Panc1 (cell line): Measurements from ENCODE around the gene UNC5CL. TPM values are rescaled to one million over a fixed set of nuclear protein-coding genes. Genes with fewer than 3 reads are reported as not detected.

Experiments used
- ATAC-seq: fragments of 200-7000 bp; cut with Tn5 transposase; 2 replicates; pipeline ENCODE4 v1.9.1; 2020; ENCODE audit warnings: mild to moderate bottlenecking, moderate library complexity
- BruUV-seq: library from RNA; stranded (reverse); fragments of 400-500 nt; replicated peaks from 2 replicates; lab custom pipeline; 2021; lab: Mats Ljungman, UMichigan
- CTCF ChIA-PET: fragments of 300-600 bp; sonication (Branson Sonifier 250); formaldehyde crosslinking; loops from one replicate; lab custom pipeline; 2022; ENCODE audit warnings: antibody characterized with exemption; lab: Charles Lee
- POLR2A ChIA-PET: fragments of 300-600 bp; sonication (Branson Sonifier 250); formaldehyde crosslinking; loops from one replicate; lab custom pipeline; 2022; ENCODE audit warnings: antibody characterized with exemption; lab: Charles Lee
- DNase-seq: peaks from one replicate; pipeline ENCODE4 v3.0.0-alpha.2; 2010; ENCODE audit warnings: low read depth, low spot score
- H3K27ac ChIP-seq: 2 replicates; pipeline ENCODE4 v1.5.1; 2011; ENCODE audit warnings: mild to moderate bottlenecking, low read length, inconsistent platforms
- H3K27me3 ChIP-seq: fragments of 200-500 bp; sonication (Bioruptor generic); 2 replicates; pipeline ENCODE4 v1.6.0; 2014; ENCODE audit warnings: low read length, inconsistent platforms; ENCODE audit not compliant: control insufficient read depth, insufficient read depth
- H3K36me3 ChIP-seq: fragments of 200-500 bp; sonication (Bioruptor generic); 2 replicates; pipeline ENCODE4 v1.5.1; 2014; ENCODE audit warnings: inconsistent platforms, mild to moderate bottlenecking, low read length, moderate library complexity; ENCODE audit not compliant: control insufficient read depth, insufficient read depth
- H3K4me1 ChIP-seq: 2 replicates; pipeline ENCODE4 v1.5.1; 2011; ENCODE audit warnings: inconsistent platforms, mild to moderate bottlenecking, low read length, moderate library complexity; ENCODE audit not compliant: control insufficient read depth, insufficient read depth
- H3K4me3 ChIP-seq, 2 experiments: 2 replicates each; pipeline ENCODE4 v1.5.1; 2011 to 2012; ENCODE audit warnings: low read depth in 2 of 2, low read length in 2 of 2, mild to moderate bottlenecking in 2 of 2, inconsistent platforms in 1 of 2, moderate library complexity in 1 of 2
- H3K9me3 ChIP-seq: fragments of 200-500 bp; sonication (Bioruptor generic); 2 replicates; pipeline ENCODE4 v1.5.1; 2014; ENCODE audit warnings: low read depth, mild to moderate bottlenecking, inconsistent platforms, low read length, moderate library complexity; ENCODE audit not compliant: control insufficient read depth, insufficient read depth
- POLR2AphosphoS5 ChIP-seq: IDR thresholded peaks from 2 replicates; pipeline ENCODE4 v1.6.1; 2012; ENCODE audit warnings: mild to moderate bottlenecking, low read depth, low read length, moderate library complexity
- SIN3A ChIP-seq: IDR thresholded peaks from 2 replicates; pipeline ENCODE4 v1.6.1; 2012; ENCODE audit warnings: low read depth, mild to moderate bottlenecking, low read length, moderate library complexity, borderline replicate concordance; ENCODE audit not compliant: insufficient read depth
- TCF7L2 ChIP-seq: IDR thresholded peaks from 2 replicates; pipeline ENCODE4 v1.6.1; 2011; ENCODE audit warnings: mild to moderate bottlenecking, low read depth, low read length, inconsistent platforms
- in situ Hi-C: cut with HindIII; loops from 2 replicates; pipeline ENCODE4 v1.10.0; 2016; ENCODE audit warnings: low sequenced_read_pairs, low pct_unique_long_range_greater_than_20kb
- intact Hi-C: fragments of 100-400 bp; cut with micrococcal nuclease; formaldehyde crosslinking; loops from one replicate; pipeline ENCODE4 v1.10.0; 2022; ENCODE audit not compliant: unreplicated experiment
- total RNA-seq: library from RNA; stranded (reverse); gene quantifications from one replicate; pipeline ENCODE4 v1.2.1, GENCODE V29; 2021; ENCODE audit not compliant: unreplicated experiment
- TF ChIP-seq, protein P1 (sequence below): fragments of 450-650 bp; IDR thresholded peaks from 2 replicates; pipeline ENCODE4 v1.5.1; 2017; ENCODE audit warnings: mild to moderate bottlenecking
- TF ChIP-seq, protein P2 (sequence below), 2 experiments: IDR thresholded peaks; 2 replicates each; pipeline ENCODE4 v1.6.1; 2011 to 2012; ENCODE audit warnings: low read depth in 2 of 2, control low read depth in 1 of 2, low read length in 1 of 2, mild to moderate bottlenecking in 1 of 2, moderate library complexity in 1 of 2; ENCODE audit not compliant: insufficient read depth in 1 of 2

UNC5CL gene
- total RNA-seq, 1 experiment from 2014 or later = 0.36 TPM

DNA sequence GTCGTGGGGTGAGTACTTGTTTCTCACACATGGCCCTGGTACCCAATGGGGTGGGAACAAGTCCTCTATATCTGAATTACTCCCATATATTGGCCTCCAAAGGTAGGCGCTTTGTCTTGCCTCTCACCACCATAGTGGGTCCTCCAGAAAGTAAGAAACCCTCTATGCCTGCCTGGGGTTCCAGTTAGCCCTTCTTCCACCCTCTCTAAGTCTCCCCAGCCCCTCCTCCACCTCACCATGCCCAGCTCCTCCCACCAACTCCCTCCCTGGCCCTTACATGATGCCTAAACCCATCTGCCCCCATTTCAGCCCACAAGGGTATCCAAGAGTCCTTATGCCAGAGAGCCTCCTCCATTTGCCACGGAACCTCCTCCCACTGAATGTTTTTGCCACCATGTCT lies 4.1 kb upstream of the UNC5CL start:
- ChIA-PET CTCF (no interaction called here), POLR2A (no interaction called here)
- Histone ChIP-seq H3K36me3 (no peaks in the 10 kb centered on the region), H3K27ac (no peak overlapping the region), H3K9me3 (no peaks in the 10 kb centered on the region), H3K4me3 (no peak overlapping the region), H3K27me3 (no peaks in the 10 kb centered on the region), H3K4me1 (0 out of 2 replicates have a peak, but pooled peaks cover 7% of the 10 kb centered on the region)
- DNase-seq (no peak), ATAC-seq (no peak)
- no TSS peak for BruUV-seq
- intact Hi-C loops (no loop called here), in situ Hi-C loops (no loop called here)
- TF ChIP-seq, protein P1, sequence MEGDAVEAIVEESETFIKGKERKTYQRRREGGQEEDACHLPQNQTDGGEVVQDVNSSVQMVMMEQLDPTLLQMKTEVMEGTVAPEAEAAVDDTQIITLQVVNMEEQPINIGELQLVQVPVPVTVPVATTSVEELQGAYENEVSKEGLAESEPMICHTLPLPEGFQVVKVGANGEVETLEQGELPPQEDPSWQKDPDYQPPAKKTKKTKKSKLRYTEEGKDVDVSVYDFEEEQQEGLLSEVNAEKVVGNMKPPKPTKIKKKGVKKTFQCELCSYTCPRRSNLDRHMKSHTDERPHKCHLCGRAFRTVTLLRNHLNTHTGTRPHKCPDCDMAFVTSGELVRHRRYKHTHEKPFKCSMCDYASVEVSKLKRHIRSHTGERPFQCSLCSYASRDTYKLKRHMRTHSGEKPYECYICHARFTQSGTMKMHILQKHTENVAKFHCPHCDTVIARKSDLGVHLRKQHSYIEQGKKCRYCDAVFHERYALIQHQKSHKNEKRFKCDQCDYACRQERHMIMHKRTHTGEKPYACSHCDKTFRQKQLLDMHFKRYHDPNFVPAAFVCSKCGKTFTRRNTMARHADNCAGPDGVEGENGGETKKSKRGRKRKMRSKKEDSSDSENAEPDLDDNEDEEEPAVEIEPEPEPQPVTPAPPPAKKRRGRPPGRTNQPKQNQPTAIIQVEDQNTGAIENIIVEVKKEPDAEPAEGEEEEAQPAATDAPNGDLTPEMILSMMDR = no peak
- TF ChIP-seq SIN3A (no peak), TCF7L2 (no peak), POLR2AphosphoS5 (no peak)
- TF ChIP-seq, protein P2, sequence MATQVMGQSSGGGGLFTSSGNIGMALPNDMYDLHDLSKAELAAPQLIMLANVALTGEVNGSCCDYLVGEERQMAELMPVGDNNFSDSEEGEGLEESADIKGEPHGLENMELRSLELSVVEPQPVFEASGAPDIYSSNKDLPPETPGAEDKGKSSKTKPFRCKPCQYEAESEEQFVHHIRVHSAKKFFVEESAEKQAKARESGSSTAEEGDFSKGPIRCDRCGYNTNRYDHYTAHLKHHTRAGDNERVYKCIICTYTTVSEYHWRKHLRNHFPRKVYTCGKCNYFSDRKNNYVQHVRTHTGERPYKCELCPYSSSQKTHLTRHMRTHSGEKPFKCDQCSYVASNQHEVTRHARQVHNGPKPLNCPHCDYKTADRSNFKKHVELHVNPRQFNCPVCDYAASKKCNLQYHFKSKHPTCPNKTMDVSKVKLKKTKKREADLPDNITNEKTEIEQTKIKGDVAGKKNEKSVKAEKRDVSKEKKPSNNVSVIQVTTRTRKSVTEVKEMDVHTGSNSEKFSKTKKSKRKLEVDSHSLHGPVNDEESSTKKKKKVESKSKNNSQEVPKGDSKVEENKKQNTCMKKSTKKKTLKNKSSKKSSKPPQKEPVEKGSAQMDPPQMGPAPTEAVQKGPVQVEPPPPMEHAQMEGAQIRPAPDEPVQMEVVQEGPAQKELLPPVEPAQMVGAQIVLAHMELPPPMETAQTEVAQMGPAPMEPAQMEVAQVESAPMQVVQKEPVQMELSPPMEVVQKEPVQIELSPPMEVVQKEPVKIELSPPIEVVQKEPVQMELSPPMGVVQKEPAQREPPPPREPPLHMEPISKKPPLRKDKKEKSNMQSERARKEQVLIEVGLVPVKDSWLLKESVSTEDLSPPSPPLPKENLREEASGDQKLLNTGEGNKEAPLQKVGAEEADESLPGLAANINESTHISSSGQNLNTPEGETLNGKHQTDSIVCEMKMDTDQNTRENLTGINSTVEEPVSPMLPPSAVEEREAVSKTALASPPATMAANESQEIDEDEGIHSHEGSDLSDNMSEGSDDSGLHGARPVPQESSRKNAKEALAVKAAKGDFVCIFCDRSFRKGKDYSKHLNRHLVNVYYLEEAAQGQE (IDR thresholded peaks at IDR 0.05; ENCODE audit: insufficient read depth in 1 of 2, low read depth in 2 of 2, low read length in 1 of 2) = no peak

DNA sequence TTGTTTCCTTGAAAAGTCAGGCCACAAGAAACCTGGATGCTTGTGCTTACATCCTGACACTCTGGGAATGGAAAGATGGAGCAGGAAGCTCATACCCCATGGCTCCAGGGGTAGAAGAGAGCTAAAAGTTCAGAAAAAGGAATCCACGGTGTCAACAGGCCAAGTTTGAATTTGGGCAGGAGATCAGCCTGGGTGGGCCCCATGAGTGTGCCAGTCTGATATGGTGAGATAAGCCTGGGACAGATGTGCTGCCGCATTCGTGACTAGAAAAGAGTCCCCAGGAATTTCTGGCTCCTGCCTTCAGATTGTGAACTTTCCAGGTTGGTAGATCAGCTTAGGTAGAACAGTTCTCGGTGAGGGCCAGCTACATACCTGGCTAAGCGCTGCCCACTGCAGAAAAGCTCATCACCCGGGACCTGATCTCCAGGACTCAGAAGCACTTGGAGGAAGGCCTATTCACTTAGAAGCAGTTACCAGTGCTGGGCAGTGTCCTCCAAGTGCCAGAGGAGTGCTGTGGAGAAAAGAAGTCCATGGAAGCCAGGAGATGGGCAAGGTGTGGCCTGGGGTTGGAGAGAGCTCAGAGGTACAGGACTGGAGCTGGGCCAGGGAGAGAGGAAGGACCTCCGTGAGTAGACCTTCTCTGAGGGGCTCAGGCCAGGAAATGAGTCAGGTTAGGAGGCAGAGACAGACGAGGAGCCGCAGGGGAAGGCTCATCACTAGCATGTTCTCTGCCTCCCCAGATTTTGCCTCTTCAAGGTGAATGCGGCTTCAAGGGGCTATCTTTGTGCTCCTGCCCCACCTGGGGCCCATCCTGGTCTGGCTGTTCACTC lies 3.4 kb upstream of the UNC5CL start, which contains the start of gene TSPO2:
TSPO2 (plus strand) TSS at position 242 of the 830 bp plus-strand sequence; CDS start at position 761, 519 bp downstream.
- Histone ChIP-seq H3K4me1 (0 out of 2 replicates have a peak, but pooled peaks cover 7% of the 10 kb centered on the region), H3K27me3 (no peaks in the 10 kb centered on the region), H3K4me3 (no peak within 1 kb of the TSS), H3K36me3 (no peaks in the 10 kb centered on the region), H3K9me3 (no peaks in the 10 kb centered on the region), H3K27ac (no peak within 1 kb of the TSS)
- CTCF ChIA-PET = interaction anchor here (0.7 kb wide), 2 partner anchors 332 to 426 kb away, joined by 3 to 4 read pairs; no protein-coding TSS in a partner anchor
- TF ChIP-seq SIN3A (no peak), TCF7L2 (no peak), POLR2AphosphoS5 (no peak)
- TF ChIP-seq, protein P2 (IDR thresholded peaks at IDR 0.05; ENCODE audit: insufficient read depth in 1 of 2, low read depth in 2 of 2, low read length in 1 of 2) = no peak
- intact Hi-C loops = no loop called here
- in situ Hi-C loops = no loop called here
- ATAC-seq = no peak
- no peak for DNase-seq
- POLR2A ChIA-PET = no interaction called here
- no TSS peak for BruUV-seq
